Cardiac fibroblast (primary cell): ENCODE data around the gene FCRL4.

ENCODE experiments used
- DNase-seq, 2 donors: peaks; one replicate each; pipeline versions ENCODE4 v3.0.0 to v3.0.0-alpha.2; 2010; ENCODE audit warnings: low read depth in 2 of 2
- H3K4me3 ChIP-seq, 2 donors: replicated peaks in 1 of 2; 1 replicate in 1 of 2; 2 replicates in 1 of 2; pipeline ENCODE4 v1.5.1; 2011; ENCODE audit warnings: low read depth in 2 of 2, low read length in 2 of 2, mild to moderate bottlenecking in 2 of 2, moderate library complexity in 1 of 2
- CTCF ChIP-seq: IDR thresholded peaks from one replicate; pipeline ENCODE4 v1.5.1; 2011; ENCODE audit warnings: low read depth, mild to moderate bottlenecking, low read length, inconsistent platforms

FCRL4 gene

GRCh38 chr1:157580828-157581210 is 17.1 kb downstream of the FCRL4 start:
- DNase-seq, result no peak
- no peak overlapping the region for H3K4me3 ChIP-seq
- no peak for TF ChIP-seq CTCF

- DNase-seq, result peak; percentile 66 to 73
- H3K4me3 ChIP-seq, result no peak overlapping the region
- TF ChIP-seq CTCF, result peak; percentile 58
Measured at GRCh38 chr1:157580179-157580827, 17.6 kb downstream of the FCRL4 start.

- no peak for DNase-seq
- no peak for TF ChIP-seq CTCF
- H3K4me3 ChIP-seq, result no peak overlapping the region
Measured at GRCh38 chr1:157577420-157577819, 20.5 kb downstream of the FCRL4 start.

GRCh38 chr1:157575744-157576143 is 22.1 kb downstream of the FCRL4 start:
- DNase-seq, result no peak

GRCh38 chr1:157574836-157575235 is 23.0 kb downstream of the FCRL4 start:
- no peak for TF ChIP-seq CTCF
- no peak overlapping the region for H3K4me3 ChIP-seq
- no peak for DNase-seq

More at GRCh38 chr1:157575744-157576143, 22.1 kb downstream of the FCRL4 start:
- H3K4me3 ChIP-seq, result no peak overlapping the region
- TF ChIP-seq CTCF, result no peak

GRCh38 chr1:157566484-157567300 is 31.2 kb downstream of the FCRL4 start:
- TF ChIP-seq CTCF, result no peak
- H3K4me3 ChIP-seq, result no peak overlapping the region
- DNase-seq, result no peak

- DNase-seq, result no peak
- no peak for TF ChIP-seq CTCF
- no peak overlapping the region for H3K4me3 ChIP-seq
Measured at GRCh38 chr1:157562515-157562914, 35.4 kb downstream of the FCRL4 start.
